ENCODE measurements around the gene FCN2. TPM values are rescaled to one million over a fixed set of nuclear protein-coding genes. Genes with fewer than 3 reads are reported as not detected.
"Not testable (repeated sequence)": the region's sequence is repeated elsewhere in the genome, so short reads cannot be mapped to it uniquely, and the experiment has no call there.

FCN2 gene
- total RNA-seq, 1 donor: not detected

GRCh38 chr9:134855231-134855899 lies 25.2 kb upstream of the FCN2 start:
- H3K4me3 ChIP-seq (ENCODE audit: insufficient read depth, low read length): no peak overlapping the region
- no peak for TF ChIP-seq CTCF (IDR thresholded peaks at IDR 0.05; ENCODE audit: extremely low read depth, low read depth, low read length)
- H2AFZ ChIP-seq (ENCODE audit: low read length): no peak overlapping the region

GRCh38 chr9:134855900-134856377 lies 24.7 kb upstream of the FCN2 start:
- TF ChIP-seq CTCF (IDR thresholded peaks at IDR 0.05; ENCODE audit: extremely low read depth, low read depth, low read length): no peak

More at GRCh38 chr9:134855231-134855899, 25.2 kb upstream of the FCN2 start:
- H3K27ac ChIP-seq (ENCODE audit: low read depth, low read length): no peak overlapping the region
- no peaks in the 10 kb centered on the region for H3K27me3 ChIP-seq (ENCODE audit: insufficient read depth, low read length)
- peaks cover 2% of the 10 kb centered on the region for H3K9me3 ChIP-seq (ENCODE audit: low read depth, low read length)
- H3K4me1 ChIP-seq (ENCODE audit: insufficient read depth, low read length): peaks cover 8% of the 10 kb centered on the region
- peak; percentile 82 for DNase-seq (ENCODE audit: insufficient read length, low spot score, missing footprints)
- no peak overlapping the region for H3K4me2 ChIP-seq (ENCODE audit: insufficient read depth, low read length)
- H4K20me1 ChIP-seq (ENCODE audit: insufficient read depth, low read length): peaks cover 3% of the 10 kb centered on the region
- no peaks in the 10 kb centered on the region for H3K79me2 ChIP-seq (ENCODE audit: insufficient read depth, low read length)
- no peaks in the 10 kb centered on the region for H3K36me3 ChIP-seq (ENCODE audit: insufficient read depth, low read length)

GRCh38 chr9:134857451-134857850 lies 23.2 kb upstream of the FCN2 start:
- H2AFZ ChIP-seq (ENCODE audit: low read length); DNase-seq (ENCODE audit: insufficient read length, low spot score, missing footprints); H3K4me1 ChIP-seq (ENCODE audit: insufficient read depth, low read length); H4K20me1 ChIP-seq (ENCODE audit: insufficient read depth, low read length); H3K4me3 ChIP-seq (ENCODE audit: insufficient read depth, low read length); H3K9me3 ChIP-seq (ENCODE audit: low read depth, low read length); H3K4me2 ChIP-seq (ENCODE audit: insufficient read depth, low read length); H3K36me3 ChIP-seq (ENCODE audit: insufficient read depth, low read length); H3K27ac ChIP-seq (ENCODE audit: low read depth, low read length); H3K79me2 ChIP-seq (ENCODE audit: insufficient read depth, low read length); H3K27me3 ChIP-seq (ENCODE audit: insufficient read depth, low read length): not testable (repeated sequence)

More at GRCh38 chr9:134855900-134856377, 24.7 kb upstream of the FCN2 start:
- H3K36me3 ChIP-seq (ENCODE audit: insufficient read depth, low read length): no peaks in the 10 kb centered on the region
- H4K20me1 ChIP-seq (ENCODE audit: insufficient read depth, low read length): peaks cover 3% of the 10 kb centered on the region
- peak; percentile 58 for DNase-seq (ENCODE audit: insufficient read length, low spot score, missing footprints)
- H3K79me2 ChIP-seq (ENCODE audit: insufficient read depth, low read length): no peaks in the 10 kb centered on the region
- H2AFZ ChIP-seq (ENCODE audit: low read length): no peak overlapping the region
- no peak overlapping the region for H3K27ac ChIP-seq (ENCODE audit: low read depth, low read length)
- no peaks in the 10 kb centered on the region for H3K9me3 ChIP-seq (ENCODE audit: low read depth, low read length)
- no peak overlapping the region for H3K4me2 ChIP-seq (ENCODE audit: insufficient read depth, low read length)
- H3K4me1 ChIP-seq (ENCODE audit: insufficient read depth, low read length): peaks cover 8% of the 10 kb centered on the region
- H3K4me3 ChIP-seq (ENCODE audit: insufficient read depth, low read length): no peak overlapping the region
- no peaks in the 10 kb centered on the region for H3K27me3 ChIP-seq (ENCODE audit: insufficient read depth, low read length)

GRCh38 chr9:134858051-134858841 lies 22.4 kb upstream of the FCN2 start:
- DNase-seq (ENCODE audit: insufficient read length, low spot score, missing footprints): peak; percentile 82
- Histone ChIP-seq H3K36me3 (ENCODE audit: insufficient read depth, low read length) (no peaks in the 10 kb centered on the region), H3K79me2 (ENCODE audit: insufficient read depth, low read length) (no peaks in the 10 kb centered on the region), H3K27me3 (ENCODE audit: insufficient read depth, low read length) (no peaks in the 10 kb centered on the region), H4K20me1 (ENCODE audit: insufficient read depth, low read length) (no peaks in the 10 kb centered on the region), H2AFZ (ENCODE audit: low read length) (no peak overlapping the region), H3K4me3 (ENCODE audit: insufficient read depth, low read length) (no peak overlapping the region), H3K27ac (ENCODE audit: low read depth, low read length) (no peak overlapping the region), H3K4me1 (ENCODE audit: insufficient read depth, low read length) (peaks cover 8% of the 10 kb centered on the region), H3K9me3 (ENCODE audit: low read depth, low read length) (no peaks in the 10 kb centered on the region), H3K4me2 (ENCODE audit: insufficient read depth, low read length) (peak overlapping the region; percentile 19)
- peak; percentile 13 for TF ChIP-seq CTCF (IDR thresholded peaks at IDR 0.05; ENCODE audit: extremely low read depth, low read depth, low read length)

Measured in osteoblast (primary cell).